Measurements from ENCODE around the gene ALKBH2.

ALKBH2 gene

DNA sequence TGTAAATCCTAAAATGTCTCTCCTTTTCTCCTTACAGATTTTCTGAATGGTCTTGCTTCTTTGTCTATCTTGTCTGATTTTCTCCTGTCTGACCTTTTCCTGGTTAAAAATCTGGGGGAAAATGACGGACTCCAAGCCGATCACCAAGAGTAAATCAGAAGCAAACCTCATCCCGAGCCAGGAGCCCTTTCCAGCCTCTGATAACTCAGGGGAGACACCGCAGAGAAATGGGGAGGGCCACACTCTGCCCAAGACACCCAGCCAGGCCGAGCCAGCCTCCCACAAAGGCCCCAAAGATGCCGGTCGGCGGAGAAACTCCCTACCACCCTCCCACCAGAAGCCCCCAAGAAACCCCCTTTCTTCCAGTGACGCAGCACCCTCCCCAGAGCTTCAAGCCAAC, 46.1 kb upstream of the ALKBH2 start:
- Histone ChIP-seq H3K4me3 (replicated peaks; ENCODE audit: insufficient read depth, low read length) (no peak overlapping the region), H3K27me3 (ENCODE audit: insufficient read depth, poor library complexity, severe bottlenecking) (peaks cover 3% of the 10 kb centered on the region), H3K27ac (replicated peaks) (no peak overlapping the region)
- no peak for DNase-seq (ENCODE audit: low read depth in 1 of 2, low spot score in 1 of 2)
- TF ChIP-seq, protein P1, sequence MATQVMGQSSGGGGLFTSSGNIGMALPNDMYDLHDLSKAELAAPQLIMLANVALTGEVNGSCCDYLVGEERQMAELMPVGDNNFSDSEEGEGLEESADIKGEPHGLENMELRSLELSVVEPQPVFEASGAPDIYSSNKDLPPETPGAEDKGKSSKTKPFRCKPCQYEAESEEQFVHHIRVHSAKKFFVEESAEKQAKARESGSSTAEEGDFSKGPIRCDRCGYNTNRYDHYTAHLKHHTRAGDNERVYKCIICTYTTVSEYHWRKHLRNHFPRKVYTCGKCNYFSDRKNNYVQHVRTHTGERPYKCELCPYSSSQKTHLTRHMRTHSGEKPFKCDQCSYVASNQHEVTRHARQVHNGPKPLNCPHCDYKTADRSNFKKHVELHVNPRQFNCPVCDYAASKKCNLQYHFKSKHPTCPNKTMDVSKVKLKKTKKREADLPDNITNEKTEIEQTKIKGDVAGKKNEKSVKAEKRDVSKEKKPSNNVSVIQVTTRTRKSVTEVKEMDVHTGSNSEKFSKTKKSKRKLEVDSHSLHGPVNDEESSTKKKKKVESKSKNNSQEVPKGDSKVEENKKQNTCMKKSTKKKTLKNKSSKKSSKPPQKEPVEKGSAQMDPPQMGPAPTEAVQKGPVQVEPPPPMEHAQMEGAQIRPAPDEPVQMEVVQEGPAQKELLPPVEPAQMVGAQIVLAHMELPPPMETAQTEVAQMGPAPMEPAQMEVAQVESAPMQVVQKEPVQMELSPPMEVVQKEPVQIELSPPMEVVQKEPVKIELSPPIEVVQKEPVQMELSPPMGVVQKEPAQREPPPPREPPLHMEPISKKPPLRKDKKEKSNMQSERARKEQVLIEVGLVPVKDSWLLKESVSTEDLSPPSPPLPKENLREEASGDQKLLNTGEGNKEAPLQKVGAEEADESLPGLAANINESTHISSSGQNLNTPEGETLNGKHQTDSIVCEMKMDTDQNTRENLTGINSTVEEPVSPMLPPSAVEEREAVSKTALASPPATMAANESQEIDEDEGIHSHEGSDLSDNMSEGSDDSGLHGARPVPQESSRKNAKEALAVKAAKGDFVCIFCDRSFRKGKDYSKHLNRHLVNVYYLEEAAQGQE (IDR thresholded peaks at IDR 0.05; ENCODE audit: insufficient replicate concordance, low read depth) = no peak
- TF ChIP-seq GABPA (IDR thresholded peaks at IDR 0.05; ENCODE audit: low read depth) = no peak
- no peak for TF ChIP-seq POLR2AphosphoS5 (IDR thresholded peaks at IDR 0.05; ENCODE audit: low read depth)
- no peak for TF ChIP-seq SPI1 (IDR thresholded peaks at IDR 0.05; ENCODE audit: borderline replicate concordance, low read depth)
- TF ChIP-seq, protein P2, sequence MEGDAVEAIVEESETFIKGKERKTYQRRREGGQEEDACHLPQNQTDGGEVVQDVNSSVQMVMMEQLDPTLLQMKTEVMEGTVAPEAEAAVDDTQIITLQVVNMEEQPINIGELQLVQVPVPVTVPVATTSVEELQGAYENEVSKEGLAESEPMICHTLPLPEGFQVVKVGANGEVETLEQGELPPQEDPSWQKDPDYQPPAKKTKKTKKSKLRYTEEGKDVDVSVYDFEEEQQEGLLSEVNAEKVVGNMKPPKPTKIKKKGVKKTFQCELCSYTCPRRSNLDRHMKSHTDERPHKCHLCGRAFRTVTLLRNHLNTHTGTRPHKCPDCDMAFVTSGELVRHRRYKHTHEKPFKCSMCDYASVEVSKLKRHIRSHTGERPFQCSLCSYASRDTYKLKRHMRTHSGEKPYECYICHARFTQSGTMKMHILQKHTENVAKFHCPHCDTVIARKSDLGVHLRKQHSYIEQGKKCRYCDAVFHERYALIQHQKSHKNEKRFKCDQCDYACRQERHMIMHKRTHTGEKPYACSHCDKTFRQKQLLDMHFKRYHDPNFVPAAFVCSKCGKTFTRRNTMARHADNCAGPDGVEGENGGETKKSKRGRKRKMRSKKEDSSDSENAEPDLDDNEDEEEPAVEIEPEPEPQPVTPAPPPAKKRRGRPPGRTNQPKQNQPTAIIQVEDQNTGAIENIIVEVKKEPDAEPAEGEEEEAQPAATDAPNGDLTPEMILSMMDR (IDR thresholded peaks at IDR 0.05; ENCODE audit: insufficient read depth, low read length) = no peak

DNA sequence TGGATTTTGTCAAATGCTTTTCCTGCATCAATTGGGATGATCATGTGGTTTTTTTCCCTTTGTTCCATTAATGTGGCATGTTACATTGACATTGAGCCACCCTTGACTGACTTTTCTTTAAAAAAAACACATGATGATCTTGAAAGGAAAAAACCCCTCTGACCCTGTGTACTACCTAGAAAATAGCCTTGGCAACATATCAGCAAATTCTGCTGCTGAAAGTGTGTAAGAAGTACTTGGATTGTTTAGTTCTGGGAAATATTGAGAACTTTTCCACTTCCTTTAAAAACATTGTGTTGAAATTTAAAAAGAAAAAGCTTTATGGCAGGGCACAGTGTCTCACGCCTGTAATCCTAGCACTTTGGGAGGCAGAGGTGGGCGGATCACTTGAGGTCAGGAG, 43.8 kb upstream of the ALKBH2 start:
- H3K27ac ChIP-seq (replicated peaks) = no peak overlapping the region
- H3K4me3 ChIP-seq (replicated peaks; ENCODE audit: insufficient read depth, low read length) = no peak overlapping the region
- TF ChIP-seq GABPA (IDR thresholded peaks at IDR 0.05; ENCODE audit: low read depth) (no peak), POLR2AphosphoS5 (IDR thresholded peaks at IDR 0.05; ENCODE audit: low read depth) (no peak), SPI1 (IDR thresholded peaks at IDR 0.05; ENCODE audit: borderline replicate concordance, low read depth) (no peak)
- TF ChIP-seq, protein P2 (IDR thresholded peaks at IDR 0.05; ENCODE audit: insufficient read depth, low read length) = no peak
- TF ChIP-seq, protein P1 (IDR thresholded peaks at IDR 0.05; ENCODE audit: insufficient replicate concordance, low read depth) = no peak
- no peaks in the 10 kb centered on the region for H3K27me3 ChIP-seq (ENCODE audit: insufficient read depth, poor library complexity, severe bottlenecking)
- DNase-seq (ENCODE audit: low read depth in 1 of 2, low spot score in 1 of 2) = no peak

DNA sequence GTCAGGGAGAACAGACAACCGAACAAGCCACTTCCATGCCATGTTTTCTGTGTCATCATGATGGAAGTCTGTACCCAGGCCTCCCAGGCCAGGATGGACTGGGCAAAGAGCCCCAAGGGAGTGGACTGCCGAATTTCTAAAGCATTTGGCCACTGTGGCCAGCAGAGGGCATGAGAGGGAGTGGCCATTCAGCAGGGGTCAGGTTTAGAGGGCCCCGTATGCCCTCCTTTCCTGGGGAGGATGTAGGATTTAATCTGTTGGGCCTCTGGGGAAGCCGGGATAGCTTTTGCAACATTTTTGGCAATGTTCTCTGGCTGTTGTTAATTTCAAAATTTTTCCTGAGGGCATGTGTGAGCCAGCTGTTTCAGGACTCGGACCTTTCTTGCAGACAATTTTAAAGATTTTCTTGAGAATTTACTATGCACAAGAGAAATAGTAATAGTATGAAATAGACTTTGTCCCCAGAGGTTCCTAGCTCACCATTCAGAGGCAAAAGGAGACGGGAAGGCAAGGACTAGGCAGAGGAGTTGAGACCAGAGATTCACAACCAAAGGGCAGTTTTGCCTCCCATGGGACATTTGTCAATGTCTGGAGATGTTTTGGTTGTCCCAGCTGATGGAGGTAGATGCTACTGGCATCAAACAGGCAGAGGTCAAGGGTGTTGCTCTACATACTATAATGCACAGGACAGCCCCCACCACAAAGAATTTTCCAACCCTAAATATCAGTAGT, 41.1 kb upstream of the ALKBH2 start:
- DNase-seq (ENCODE audit: low read depth in 1 of 2, low spot score in 1 of 2) = no peak
- Histone ChIP-seq H3K27ac (replicated peaks) (no peak overlapping the region), H3K4me3 (replicated peaks; ENCODE audit: insufficient read depth, low read length) (no peak overlapping the region), H3K27me3 (ENCODE audit: insufficient read depth, poor library complexity, severe bottlenecking) (no peaks in the 10 kb centered on the region)
- TF ChIP-seq POLR2AphosphoS5 (IDR thresholded peaks at IDR 0.05; ENCODE audit: low read depth) (no peak), SPI1 (IDR thresholded peaks at IDR 0.05; ENCODE audit: borderline replicate concordance, low read depth) (no peak), GABPA (IDR thresholded peaks at IDR 0.05; ENCODE audit: low read depth) (no peak)
- TF ChIP-seq, protein P1 (IDR thresholded peaks at IDR 0.05; ENCODE audit: insufficient replicate concordance, low read depth) = no peak
- TF ChIP-seq, protein P2 (IDR thresholded peaks at IDR 0.05; ENCODE audit: insufficient read depth, low read length) = no peak

Measured in HL-60 (cell line).